HG03175 (cell line): ENCODE measurements around the gene FCMR.

Experiments
- ATAC-seq: cut with Tn5 transposase; IDR thresholded peaks from one replicate; pipeline ENCODE4 v1.9.1; 2021; ENCODE audit warnings: mild to moderate bottlenecking, moderate library complexity; ENCODE audit not compliant: unreplicated experiment

The FCMR gene

DNA sequence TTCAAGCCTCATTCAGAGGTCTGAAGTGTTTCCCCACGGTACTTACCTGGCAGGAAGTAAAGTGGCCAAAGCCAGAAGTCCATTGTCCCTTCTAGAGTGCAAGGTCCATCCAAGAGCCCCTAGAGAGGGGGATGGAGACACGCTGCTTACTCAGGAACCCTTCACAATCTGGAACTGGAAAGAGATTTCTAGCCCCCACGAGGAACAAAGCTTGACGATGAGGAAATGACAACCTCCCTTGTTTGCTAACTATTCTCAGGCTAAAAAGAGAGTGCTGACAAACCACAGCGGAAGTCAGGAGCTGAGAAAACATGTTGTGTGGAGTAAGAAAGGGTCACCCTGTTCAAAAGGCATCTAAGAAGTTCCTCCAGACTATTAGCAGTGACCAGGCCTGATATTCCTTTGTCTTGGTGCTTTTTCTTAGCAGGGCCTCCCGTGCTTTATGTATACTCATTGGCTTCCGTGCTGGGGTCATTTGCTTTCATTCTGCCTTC lies at the start of gene FCMR:
FCMR (minus strand) TSS at position 170 of the 494 bp plus-strand sequence; CDS start at position 83, 87 bp downstream.
- no peak for ATAC-seq

- ATAC-seq: peak; percentile 48
Observed at GRCh38 chr1:206971029-206971655, 49.4 kb upstream of the FCMR start.

DNA sequence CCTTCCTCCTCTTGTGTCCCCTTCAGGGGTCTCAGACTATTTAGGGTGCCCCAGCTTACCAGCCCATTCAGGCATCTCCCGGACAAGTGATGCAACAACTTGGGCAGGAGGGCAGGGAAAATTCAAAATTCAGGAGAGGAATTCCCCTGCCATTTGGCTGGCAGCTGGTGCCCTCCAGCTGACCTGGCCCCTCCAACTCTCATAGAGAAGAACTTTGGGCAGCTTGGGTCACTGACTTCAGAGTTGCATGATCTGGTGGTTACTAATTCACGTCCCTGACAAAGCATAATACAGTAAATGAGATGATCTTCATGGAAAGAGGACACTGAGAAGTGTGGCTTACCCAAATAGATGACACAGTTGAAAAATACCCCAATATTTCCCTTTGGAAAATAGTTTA lies 48.7 kb upstream of the FCMR start, which contains the start of gene FCAMR:
FCAMR (minus strand) TSS at position 15 of the 400 bp plus-strand sequence. CDS start 335 bp downstream, outside the sequence.
- ATAC-seq: no peak

DNA sequence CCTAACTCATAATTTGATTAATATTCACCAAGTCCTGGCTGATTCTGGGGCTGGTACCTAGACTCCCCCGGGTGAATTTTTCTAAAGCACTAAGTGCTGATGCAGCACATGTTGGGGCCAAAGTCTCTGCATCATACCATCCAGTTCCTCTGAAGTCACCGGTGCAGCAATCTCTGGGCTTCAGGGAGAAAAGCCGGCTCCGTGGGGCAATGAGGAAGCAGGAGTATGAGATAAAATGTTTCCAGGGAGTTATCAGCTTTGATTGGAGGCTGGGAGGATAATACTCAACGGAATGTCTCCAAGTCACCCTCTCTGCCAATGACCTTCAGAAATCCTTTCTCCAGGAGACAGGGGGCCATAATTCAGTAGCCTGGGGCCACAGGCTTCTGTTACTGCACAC lies 47.3 kb upstream of the FCMR start:
- no peak for ATAC-seq

GRCh38 chr1:206967096-206967849 lies 45.5 kb upstream of the FCMR start:
- ATAC-seq: peak; percentile 64

DNA sequence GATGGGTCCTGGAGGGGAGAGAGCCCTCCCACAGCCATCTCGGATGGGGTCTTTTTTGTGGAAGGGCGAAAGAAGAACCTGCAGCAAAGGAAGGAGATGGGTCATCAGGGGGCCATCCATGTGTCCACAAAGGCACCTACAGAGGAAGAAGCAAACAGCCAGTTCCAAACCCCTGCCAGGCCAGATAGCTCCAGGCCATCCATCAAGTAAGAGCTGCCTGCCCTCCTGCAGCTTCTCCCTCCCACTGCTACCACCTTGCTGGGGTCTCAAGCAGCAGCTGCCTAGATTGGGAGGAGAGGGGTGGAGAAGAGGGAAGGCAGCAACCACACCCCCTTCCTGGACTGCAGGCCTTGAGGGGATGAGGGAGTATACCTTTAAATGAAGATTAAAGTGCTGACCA lies 44.0 kb upstream of the FCMR start:
- no peak for ATAC-seq

- no peak for ATAC-seq
Observed at GRCh38 chr1:206963740-206964139, 42.0 kb upstream of the FCMR start.

- ATAC-seq: no peak
Observed at GRCh38 chr1:206963119-206963712, 41.5 kb upstream of the FCMR start.

DNA sequence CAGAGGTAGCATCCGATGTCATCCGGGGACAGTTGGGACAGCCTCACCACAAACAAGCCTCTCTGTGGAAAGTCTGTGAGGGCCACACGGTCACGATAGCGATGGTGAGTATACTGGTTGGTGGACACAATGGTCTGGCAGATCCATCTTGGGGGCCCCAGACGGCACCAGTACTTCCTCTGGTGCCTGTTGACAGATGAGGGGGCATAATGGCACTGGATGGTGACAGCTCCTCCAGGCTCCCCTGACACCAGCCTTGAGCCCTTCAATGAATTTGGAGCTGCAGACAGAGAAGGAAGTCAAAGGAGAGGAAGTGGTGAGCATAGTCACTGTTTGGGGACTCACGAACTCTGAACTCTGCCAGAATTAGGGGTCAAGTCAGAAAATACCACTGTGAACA lies 40.5 kb upstream of the FCMR start:
- no peak for ATAC-seq

GRCh38 chr1:206961668-206962067 lies 39.9 kb upstream of the FCMR start:
- ATAC-seq: no peak

- no peak for ATAC-seq
Observed at GRCh38 chr1:206960676-206961386, 39.1 kb upstream of the FCMR start.

GRCh38 chr1:206958144-206958543 lies 36.4 kb upstream of the FCMR start:
- no peak for ATAC-seq

DNA sequence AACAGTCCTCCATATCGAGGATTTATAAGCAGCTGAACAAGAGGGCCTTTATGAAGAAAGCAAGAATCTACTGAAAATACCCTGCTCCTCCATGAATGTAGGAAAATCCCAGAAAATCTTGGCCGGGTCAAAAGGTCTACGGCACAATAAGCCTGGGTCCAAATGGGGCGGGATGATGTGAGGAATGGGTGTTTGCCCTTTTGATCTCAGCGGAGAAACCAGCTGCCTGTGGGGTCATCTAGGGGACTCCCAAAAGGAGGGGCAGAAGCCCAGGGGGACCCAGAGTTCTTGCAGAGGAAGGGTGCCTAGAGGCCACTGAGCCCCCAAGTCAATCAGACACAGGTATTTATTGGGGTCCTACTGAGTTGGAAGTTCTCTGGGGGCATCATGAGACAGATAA lies 35.9 kb upstream of the FCMR start:
- no peak for ATAC-seq

DNA sequence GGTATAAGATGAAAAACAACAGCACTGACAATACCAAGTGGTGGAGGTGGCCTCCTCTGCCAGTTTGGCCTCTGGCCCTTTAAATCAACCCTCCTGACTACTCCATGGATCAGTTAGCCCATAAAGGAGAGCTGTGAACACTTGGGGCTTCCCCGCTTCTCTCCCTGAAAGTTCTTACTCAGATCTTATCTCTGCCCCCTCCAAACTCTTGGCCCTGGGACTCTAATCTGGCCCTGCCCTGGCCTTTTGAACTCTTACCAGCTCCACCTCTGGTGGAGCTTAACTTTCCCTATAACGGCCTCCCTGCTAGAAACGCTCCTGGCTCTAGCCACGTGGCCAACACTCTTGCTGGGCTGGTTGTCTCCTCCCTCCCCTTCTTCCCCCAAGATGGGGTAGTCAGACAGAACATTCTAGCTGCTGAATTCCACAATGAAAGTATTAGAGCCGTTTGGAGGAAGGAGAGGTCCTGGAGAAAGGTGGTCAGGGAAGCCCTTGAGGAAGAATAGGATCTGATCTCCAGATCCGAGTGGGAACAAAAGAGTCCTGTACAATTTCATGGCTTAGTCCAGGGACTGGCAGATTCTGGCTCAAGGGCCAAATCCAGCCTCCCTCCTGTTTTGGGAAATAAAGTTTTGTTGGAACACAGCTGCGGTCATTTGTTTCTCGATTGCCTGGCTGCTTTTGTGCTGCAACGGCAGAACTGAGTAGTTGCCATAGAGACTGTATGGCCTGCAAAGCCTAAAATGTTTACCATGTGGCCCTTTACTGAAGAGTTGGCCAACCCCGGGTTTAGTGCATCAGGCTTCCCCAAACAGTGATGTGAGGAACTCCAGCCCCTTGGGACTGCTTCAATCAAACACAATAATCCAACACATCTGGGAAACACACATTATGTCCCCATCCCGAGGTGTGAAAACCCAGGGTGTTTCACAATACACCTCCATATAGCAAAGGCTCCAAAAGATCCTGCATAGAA lies 34.0 kb upstream of the FCMR start:
- ATAC-seq: peak; percentile 34

DNA sequence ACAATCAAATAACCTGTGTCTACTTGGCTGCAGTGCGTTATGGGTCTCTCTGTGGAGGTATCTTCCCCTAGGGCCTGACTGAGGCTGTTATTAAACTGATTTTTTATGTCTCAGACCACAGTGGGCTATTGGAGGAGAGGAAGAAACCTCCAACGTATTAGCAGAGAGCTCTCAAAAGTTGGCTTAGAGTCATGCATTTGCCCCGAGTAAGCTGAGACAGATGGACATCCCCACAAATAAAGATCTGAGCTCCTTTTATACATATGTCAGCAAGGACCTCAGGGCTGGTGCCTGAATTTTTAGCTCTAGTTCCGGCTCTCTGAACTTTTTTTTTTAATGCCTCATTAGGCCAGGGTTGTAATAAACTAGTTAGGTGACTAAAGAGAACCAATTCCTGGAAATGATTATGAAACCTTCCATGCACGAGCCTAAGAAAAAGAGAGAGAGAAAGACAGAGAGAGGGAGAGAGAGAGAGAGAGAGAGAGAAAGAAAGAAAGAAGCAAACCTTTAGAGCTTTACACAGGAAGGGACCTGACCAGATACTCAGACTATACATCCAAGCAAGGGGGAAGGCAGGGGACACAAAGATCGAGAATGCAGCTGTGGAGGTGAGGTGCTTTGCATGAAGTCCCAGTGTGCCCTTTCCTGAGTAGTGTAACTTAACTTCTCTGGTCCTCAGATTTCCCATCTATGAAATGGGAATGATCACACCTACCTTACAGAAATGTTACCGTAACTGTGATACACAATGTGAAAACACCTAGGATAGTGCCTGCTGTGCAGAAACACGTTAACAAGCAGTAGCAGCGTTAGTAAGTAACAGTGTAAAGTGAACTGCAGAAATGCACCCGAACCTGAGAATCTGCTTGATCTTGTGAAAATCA lies 33.0 kb upstream of the FCMR start:
- ATAC-seq: no peak

- no peak for ATAC-seq
Observed at GRCh38 chr1:206953626-206954025, 31.9 kb upstream of the FCMR start.

- no peak for ATAC-seq
Observed at GRCh38 chr1:206953126-206953525, 31.4 kb upstream of the FCMR start.

DNA sequence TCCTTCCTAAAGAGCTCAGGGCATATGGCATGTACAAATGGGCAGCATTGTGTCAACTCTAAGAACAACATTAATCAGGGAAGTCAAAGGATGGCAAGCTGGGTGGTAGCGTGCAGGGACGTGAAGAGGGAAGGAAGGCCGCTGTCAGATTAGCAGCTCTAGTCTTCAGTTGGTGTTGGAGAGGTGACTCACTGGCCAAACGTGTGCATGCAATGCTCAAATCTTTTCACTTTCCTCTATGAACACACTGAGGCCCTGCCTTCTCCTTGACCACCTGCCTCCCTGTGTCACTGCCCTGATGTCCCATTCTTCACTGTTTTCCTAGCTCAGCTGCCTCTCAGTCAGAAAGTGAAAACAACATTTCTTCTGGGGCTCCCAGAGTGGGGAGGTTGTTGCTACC lies 30.4 kb upstream of the FCMR start:
- ATAC-seq: no peak
